GM12878 (cell line): ENCODE results near the gene RAB29.

Source experiments
- CBFB ChIP-seq: IDR thresholded peaks from 2 replicates; pipeline ENCODE4 v1.6.1; 2016; ENCODE audit warnings: antibody characterized with exemption, low read depth
- CTCF ChIP-seq, 3 experiments: IDR thresholded peaks in 2 of 3; conservative IDR thresholded peaks in 1 of 3; 2 replicates each; pipeline ENCODE4 v1.5.1; 2011; ENCODE audit warnings: low read depth in 3 of 3, low read length in 3 of 3, mild to moderate bottlenecking in 3 of 3, control low read depth in 2 of 3, moderate library complexity in 2 of 3, inconsistent platforms in 1 of 3, mixed read lengths in 1 of 3; ENCODE audit not compliant: control insufficient read depth in 2 of 3, insufficient read depth in 1 of 3; ENCODE audit errors: extremely low read depth in 1 of 3
- JUNB ChIP-seq: IDR thresholded peaks from 2 replicates; pipeline ENCODE4 v1.6.1; 2016; ENCODE audit warnings: antibody characterized with exemption, mild to moderate bottlenecking
- NFIC ChIP-seq: IDR thresholded peaks from 2 replicates; pipeline ENCODE4 v1.6.1; 2012; ENCODE audit warnings: low read depth, mild to moderate bottlenecking, inconsistent platforms, low read length, moderate library complexity
- PRDM15 ChIP-seq: fragments of 450-650 bp; formaldehyde crosslinking; IDR thresholded peaks from 2 replicates; pipeline ENCODE4 v1.4.0; 2020; ENCODE audit warnings: mild to moderate bottlenecking, moderate library complexity
- RAD21 ChIP-seq: IDR thresholded peaks from 2 replicates; pipeline ENCODE4 v1.6.1; 2011; ENCODE audit warnings: mild to moderate bottlenecking, low read depth, low read length, moderate library complexity; ENCODE audit not compliant: insufficient read depth
- YBX1 ChIP-seq: fragments of 450-650 bp; IDR thresholded peaks from 2 replicates; pipeline ENCODE4 v1.6.1; 2016; ENCODE audit warnings: antibody characterized with exemption
- ZBED1 ChIP-seq: IDR thresholded peaks from 2 replicates; pipeline ENCODE4 v1.6.1; 2016; ENCODE audit warnings: borderline replicate concordance

GRCh38 chr1:205822397-205822796, 47.1 kb upstream of the RAB29 start:
- no peak for TF ChIP-seq YBX1
- no peak for TF ChIP-seq ZBED1
- TF ChIP-seq NFIC, result no peak
- TF ChIP-seq CBFB, result no peak
- no peak for TF ChIP-seq RAD21
- no peak for TF ChIP-seq CTCF (IDR thresholded peaks at IDR 0.05 in 2 of 3, conservative IDR thresholded peaks at IDR 0.05 in 1 of 3; ENCODE audit: control insufficient read depth in 2 of 3, extremely low read depth in 1 of 3, insufficient read depth in 1 of 3, low read depth in 3 of 3, low read length in 3 of 3)
- TF ChIP-seq JUNB, result no peak
- TF ChIP-seq PRDM15 (CRISPR knock-in tag), result no peak
